B cell (primary cell): Measurements from ENCODE around the gene JCAD.

Source experiments
- CTCF ChIP-seq: fragments of 200-600 bp; IDR thresholded peaks from one replicate; pipeline ENCODE4 v1.8.0; 2022; ENCODE audit warnings: antibody characterized with exemption, mild to moderate bottlenecking
- EZH2 ChIP-seq: IDR thresholded peaks from 2 replicates; pipeline ENCODE4 v1.6.1; 2012; ENCODE audit warnings: borderline replicate concordance, low read depth, mild to moderate bottlenecking, moderate library complexity, low read length; ENCODE audit not compliant: insufficient read depth, poor library complexity, severe bottlenecking

- TF ChIP-seq CTCF (no peak), EZH2 (no peak)
Measured at GRCh38 chr10:30099101-30099500, 39.7 kb upstream of the JCAD start.
